Mammary epithelial cell (primary cell): ENCODE measurements around the gene FARP1.

Source experiments
- CTCF ChIP-seq, 2 donors: IDR thresholded peaks in 1 of 2; conservative IDR thresholded peaks in 1 of 2; 2 replicates each; pipeline ENCODE4 v1.5.1; 2011 to 2012; ENCODE audit warnings: inconsistent platforms in 2 of 2, low read length in 2 of 2, mild to moderate bottlenecking in 2 of 2, control low read depth in 1 of 2, low read depth in 1 of 2; ENCODE audit not compliant: insufficient read depth in 1 of 2; ENCODE audit errors: extremely low read depth in 1 of 2
- EZH2 ChIP-seq: IDR thresholded peaks from 2 replicates; pipeline ENCODE4 v1.6.1; 2012; ENCODE audit warnings: low read length, inconsistent platforms, borderline replicate concordance

GRCh38 chr13:98450026-98450425 lies 307.1 kb downstream of the FARP1 start:
- TF ChIP-seq CTCF (conservative IDR thresholded peaks at IDR 0.05 in 1 of 2, IDR thresholded peaks at IDR 0.05 in 1 of 2; ENCODE audit: extremely low read depth in 1 of 2, insufficient read depth in 1 of 2, low read depth in 1 of 2, low read length in 2 of 2) (no peak), EZH2 (no peak)
